IMR-90 (cell line): ENCODE data around the gene RHOU. TPM values are rescaled to one million over a fixed set of nuclear protein-coding genes. Genes with fewer than 3 reads are reported as not detected.

Experiments used
- ATAC-seq: fragments of 200-7000 bp; cut with Tn5 transposase; 2 replicates; pipeline ENCODE4 v1.9.1; 2020; ENCODE audit warnings: low read depth, mild to moderate bottlenecking, moderate library complexity
- BruUV-seq: library from RNA; stranded (reverse); fragments of 400-500 nt; replicated peaks from 2 replicates; lab custom pipeline; 2021; lab: Mats Ljungman, UMichigan
- CTCF ChIA-PET: fragments of 300-600 bp; formaldehyde crosslinking; extraction: SDS; loops from one replicate; lab custom pipeline; 2021; ENCODE audit warnings: antibody characterized with exemption; lab: Yijun Ruan, JAX
- POLR2A ChIA-PET: fragments of 300-600 bp; sonication (Branson Sonifier 250); formaldehyde crosslinking; loops from one replicate; lab custom pipeline; 2022; ENCODE audit warnings: antibody characterized with exemption; ENCODE audit not compliant: unreplicated experiment; lab: Charles Lee
- DNase-seq: peaks from one replicate; pipeline ENCODE4 v3.0.0; 2013
- H2AFZ ChIP-seq: replicated peaks from 2 replicates; pipeline ENCODE3; 2013; ENCODE audit warnings: low read length, mild to moderate bottlenecking; ENCODE audit not compliant: poor library complexity
- H2AK5ac ChIP-seq: 2 replicates; pipeline ENCODE4 v1.6.1; 2013; ENCODE audit warnings: low read depth, low read length, inconsistent platforms
- H2AK9ac ChIP-seq: replicated peaks from 2 replicates; pipeline ENCODE3; 2013; ENCODE audit warnings: mild to moderate bottlenecking, low read depth, low read length, moderate library complexity; ENCODE audit not compliant: poor library complexity
- H2BK120ac ChIP-seq: 2 replicates; pipeline ENCODE4 v1.6.1; 2013; ENCODE audit warnings: low read depth, low read length, inconsistent platforms
- H2BK15ac ChIP-seq: 3 replicates; pipeline ENCODE4 v1.6.1; 2013; ENCODE audit warnings: low read depth, low read length, inconsistent platforms
- H2BK20ac ChIP-seq: 2 replicates; pipeline ENCODE4 v1.6.1; 2013; ENCODE audit warnings: low read depth, mild to moderate bottlenecking, inconsistent platforms, low read length, moderate library complexity
- H2BK5ac ChIP-seq: 2 replicates; pipeline ENCODE4 v1.6.1; 2013; ENCODE audit warnings: mild to moderate bottlenecking, low read depth, low read length, inconsistent platforms; ENCODE audit not compliant: poor library complexity, severe bottlenecking
- H3K14ac ChIP-seq: replicated peaks from 2 replicates; pipeline ENCODE4 v1.6.1; 2013; ENCODE audit warnings: low read depth, low read length, inconsistent platforms
- H3K18ac ChIP-seq: 2 replicates; pipeline ENCODE4 v1.6.1; 2013; ENCODE audit warnings: low read depth, low read length, control low read depth
- H3K23ac ChIP-seq: 2 replicates; pipeline ENCODE4 v1.6.1; 2013; ENCODE audit warnings: low read depth, low read length, inconsistent platforms
- H3K27ac ChIP-seq: 2 replicates; pipeline ENCODE4 v1.5.1; 2013; ENCODE audit warnings: mild to moderate bottlenecking, control low read depth, low read length; ENCODE audit not compliant: insufficient read depth
- H3K27me3 ChIP-seq: 2 replicates; pipeline ENCODE4 v1.6.1; 2013; ENCODE audit warnings: low read length; ENCODE audit not compliant: control insufficient read depth, insufficient read depth
- H3K36me3 ChIP-seq: 2 replicates; pipeline ENCODE4 v1.6.1; 2013; ENCODE audit warnings: low read length, mixed read lengths; ENCODE audit not compliant: control insufficient read depth, insufficient read depth
- H3K4ac ChIP-seq: 2 replicates; pipeline ENCODE4 v1.6.1; 2013; ENCODE audit warnings: low read depth, low read length, inconsistent platforms
- H3K4me1 ChIP-seq: 2 replicates; pipeline ENCODE4 v1.6.1; 2013; ENCODE audit warnings: low read length, mixed read lengths; ENCODE audit not compliant: control insufficient read depth, insufficient read depth
- H3K4me2 ChIP-seq: 2 replicates; pipeline ENCODE4 v1.6.1; 2013; ENCODE audit warnings: low read depth, mild to moderate bottlenecking, control low read depth, low read length, moderate library complexity
- H3K4me3 ChIP-seq: 2 replicates; pipeline ENCODE4 v1.5.1; 2013; ENCODE audit warnings: low read depth, mild to moderate bottlenecking, control low read depth, low read length, moderate library complexity; ENCODE audit not compliant: insufficient read depth
- H3K56ac ChIP-seq: 2 replicates; pipeline ENCODE4 v1.6.1; 2013; ENCODE audit warnings: low read length, inconsistent platforms; ENCODE audit not compliant: insufficient read depth; ENCODE audit errors: extremely low read depth
- H3K79me1 ChIP-seq, 2 experiments: 2 replicates each; pipeline ENCODE4 v1.6.1; 2013; ENCODE audit warnings: low read length in 2 of 2, inconsistent platforms in 1 of 2, low read depth in 1 of 2
- H3K9ac ChIP-seq: 2 replicates; pipeline ENCODE4 v1.6.1; 2013; ENCODE audit warnings: low read depth, low read length, control low read depth
- H3K9me1 ChIP-seq: 2 replicates; pipeline ENCODE4 v1.6.1; 2013; ENCODE audit warnings: low read length, inconsistent platforms; ENCODE audit not compliant: insufficient read depth
- H3K9me3 ChIP-seq: 2 replicates; pipeline ENCODE4 v1.6.1; 2013; ENCODE audit warnings: low read length; ENCODE audit not compliant: control insufficient read depth, insufficient read depth
- H4K20me1 ChIP-seq: 2 replicates; pipeline ENCODE4 v1.6.1; 2013; ENCODE audit warnings: low read length, inconsistent platforms; ENCODE audit not compliant: insufficient read depth
- H4K5ac ChIP-seq: 2 replicates; pipeline ENCODE4 v1.6.1; 2013; ENCODE audit warnings: mild to moderate bottlenecking, low read depth, low read length, control low read depth
- H4K8ac ChIP-seq, 2 experiments: 2 replicates each; pipeline ENCODE4 v1.6.1; 2013; ENCODE audit warnings: low read depth in 2 of 2, low read length in 2 of 2, control low read depth in 1 of 2, inconsistent platforms in 1 of 2
- H4K91ac ChIP-seq: 2 replicates; pipeline ENCODE4 v1.6.1; 2013; ENCODE audit warnings: low read depth, low read length, inconsistent platforms; ENCODE audit not compliant: insufficient read depth
- BHLHE40 ChIP-seq: fragments of 150-350 bp; IDR thresholded peaks from 2 replicates; pipeline ENCODE4 v1.6.1; 2016; ENCODE audit warnings: mild to moderate bottlenecking, low read depth, low read length
- CEBPB ChIP-seq: IDR thresholded peaks from 2 replicates; pipeline ENCODE4 v1.6.1; 2012; ENCODE audit warnings: low read depth, low read length, improper control_type of control experiment
- CHD1 ChIP-seq: IDR thresholded peaks from 2 replicates; pipeline ENCODE4 v1.6.1; 2012; ENCODE audit warnings: low read depth, low read length, improper control_type of control experiment
- FOS ChIP-seq: fragments of 150-350 bp; IDR thresholded peaks from 2 replicates; pipeline ENCODE4 v1.6.1; 2016; ENCODE audit warnings: low read depth, low read length
- MAFK ChIP-seq: IDR thresholded peaks from 2 replicates; pipeline ENCODE4 v1.6.1; 2012; ENCODE audit warnings: low read depth, low read length, improper control_type of control experiment
- MAZ ChIP-seq: IDR thresholded peaks from 2 replicates; pipeline ENCODE4 v1.6.1; 2012; ENCODE audit warnings: low read depth, mild to moderate bottlenecking, low read length, improper control_type of control experiment, moderate library complexity, borderline replicate concordance
- MXI1 ChIP-seq: IDR thresholded peaks from 2 replicates; pipeline ENCODE4 v1.6.1; 2012; ENCODE audit warnings: low read depth, mild to moderate bottlenecking, low read length, moderate library complexity, borderline replicate concordance
- NFE2L2 ChIP-seq: fragments of 150-350 bp; IDR thresholded peaks from 2 replicates; pipeline ENCODE4 v1.6.1; 2016; ENCODE audit warnings: low read depth, mild to moderate bottlenecking, low read length
- POLR2A ChIP-seq: IDR thresholded peaks from 2 replicates; pipeline ENCODE4 v1.6.1; 2012; ENCODE audit warnings: mild to moderate bottlenecking, low read depth, low read length
- RAD21 ChIP-seq: IDR thresholded peaks from 2 replicates; pipeline ENCODE4 v1.6.1; 2012; ENCODE audit warnings: low read length, improper control_type of control experiment
- RCOR1 ChIP-seq: IDR thresholded peaks from 2 replicates; pipeline ENCODE4 v1.6.1; 2012; ENCODE audit warnings: mild to moderate bottlenecking, low read length, improper control_type of control experiment; ENCODE audit not compliant: insufficient replicate concordance
- RFX5 ChIP-seq: IDR thresholded peaks from 2 replicates; pipeline ENCODE4 v1.8.0; 2012; ENCODE audit warnings: low read depth, mild to moderate bottlenecking, low read length, moderate library complexity
- SMC3 ChIP-seq: fragments of 150-350 bp; IDR thresholded peaks from 2 replicates; pipeline ENCODE4 v1.6.1; 2016; ENCODE audit warnings: low read depth, mild to moderate bottlenecking, antibody characterized with exemption, low read length, moderate library complexity
- WGBS, 2 experiments: methylation state at CpG; one replicate each; pipeline versions ENCODE4 v1.1.5 to v1.1.7; 2013; ENCODE audit warnings: missing lambda C conversion rate in 2 of 2; ENCODE audit not compliant: insufficient read length in 1 of 2; ENCODE audit errors: extremely low coverage in 2 of 2; 5-methylcytosine and 5-hydroxymethylcytosine counted together
- dilution Hi-C: fragments of 300-500 bp; cut with HindIII; formaldehyde crosslinking; loops from one replicate; pipeline ENCODE4 v1.14.3; 2018; ENCODE audit warnings: low sequenced_read_pairs; ENCODE audit not compliant: unreplicated experiment
- in situ Hi-C: fragments of 300-500 bp; cut with MboI; formaldehyde crosslinking; loops from 3 replicates; pipeline ENCODE4 v1.14.3; 2019; ENCODE audit warnings: low sequenced_read_pairs, inconsistent platforms, mixed read lengths
- intact Hi-C: fragments of 100-400 bp; cut with micrococcal nuclease; formaldehyde crosslinking; loops from 2 replicates; pipeline ENCODE4 v1.10.0; 2022
- polyA plus RNA-seq, 3 experiments: library from polyadenylated mRNA; depleted of rRNA; stranded (reverse); fragments of >200 nt; gene quantifications; 2 replicates each; pipeline ENCODE4 v1.2.3, GENCODE V29; 2012; ENCODE audit warnings: low replicate concordance in 1 of 3
- total RNA-seq: library from RNA; depleted of rRNA; stranded (reverse); fragments of >200 nt; gene quantifications from 2 replicates; pipeline ENCODE4 v1.2.3, GENCODE V29; 2012
- TF ChIP-seq, protein P1 (sequence below): fragments of 150-350 bp; IDR thresholded peaks from 2 replicates; pipeline ENCODE4 v1.6.1; 2017; ENCODE audit warnings: mild to moderate bottlenecking, antibody characterized with exemption, low read length, low read depth
- TF ChIP-seq, protein P2 (sequence below): fragments of 150-350 bp; IDR thresholded peaks from 2 replicates; pipeline ENCODE4 v1.6.1; 2016; ENCODE audit warnings: low read depth, mild to moderate bottlenecking, low read length, moderate library complexity, borderline replicate concordance
- TF ChIP-seq, protein P3 (sequence below): conservative IDR thresholded peaks from 2 replicates; pipeline ENCODE4 v1.5.1; 2012; ENCODE audit warnings: mild to moderate bottlenecking, low read depth, low read length, improper control_type of control experiment

Gene RHOU
- total and polyA plus RNA-seq, 2 of the 4 experiments (the other 2 are of a cell fraction), result 0.44 to 0.72 TPM

DNA sequence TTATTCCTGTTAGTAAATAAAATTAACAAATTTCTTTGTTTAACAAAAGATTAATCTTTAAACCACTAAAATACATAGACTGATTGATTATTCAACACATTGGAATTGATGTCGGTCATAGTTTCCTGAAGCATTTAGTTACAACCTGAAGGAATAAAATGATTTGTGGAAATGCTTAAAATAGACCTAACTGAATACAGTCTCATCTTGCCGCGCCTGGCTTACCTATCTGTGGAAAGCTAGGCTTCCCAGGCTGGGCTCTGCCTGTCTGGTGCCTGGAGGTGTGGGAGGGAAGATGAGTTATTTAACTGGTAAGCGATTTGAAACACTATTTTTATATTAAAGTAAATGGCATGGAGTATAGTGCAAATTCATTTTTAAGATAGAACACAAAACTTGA is 10.2 kb downstream of the RHOU start:
- CTCF ChIA-PET, result no interaction called here
- H3K56ac ChIP-seq, result no peak overlapping the region
- no CpG with 5 or more reads among the region's 4 CpGs for WGBS, 2 experiments

More for the DNA sequence above, 10.2 kb downstream of the RHOU start:
- TF ChIP-seq, protein P1, sequence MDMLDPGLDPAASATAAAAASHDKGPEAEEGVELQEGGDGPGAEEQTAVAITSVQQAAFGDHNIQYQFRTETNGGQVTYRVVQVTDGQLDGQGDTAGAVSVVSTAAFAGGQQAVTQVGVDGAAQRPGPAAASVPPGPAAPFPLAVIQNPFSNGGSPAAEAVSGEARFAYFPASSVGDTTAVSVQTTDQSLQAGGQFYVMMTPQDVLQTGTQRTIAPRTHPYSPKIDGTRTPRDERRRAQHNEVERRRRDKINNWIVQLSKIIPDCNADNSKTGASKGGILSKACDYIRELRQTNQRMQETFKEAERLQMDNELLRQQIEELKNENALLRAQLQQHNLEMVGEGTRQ, result no peak
- TF ChIP-seq RFX5 (no peak), BHLHE40 (no peak), RCOR1 (no peak), CHD1 (no peak), RAD21 (no peak), POLR2A (no peak), MXI1 (no peak), MAZ (no peak), MAFK (no peak), NFE2L2 (no peak), FOS (no peak), CEBPB (no peak), SMC3 (no peak)
- TF ChIP-seq, protein P2, sequence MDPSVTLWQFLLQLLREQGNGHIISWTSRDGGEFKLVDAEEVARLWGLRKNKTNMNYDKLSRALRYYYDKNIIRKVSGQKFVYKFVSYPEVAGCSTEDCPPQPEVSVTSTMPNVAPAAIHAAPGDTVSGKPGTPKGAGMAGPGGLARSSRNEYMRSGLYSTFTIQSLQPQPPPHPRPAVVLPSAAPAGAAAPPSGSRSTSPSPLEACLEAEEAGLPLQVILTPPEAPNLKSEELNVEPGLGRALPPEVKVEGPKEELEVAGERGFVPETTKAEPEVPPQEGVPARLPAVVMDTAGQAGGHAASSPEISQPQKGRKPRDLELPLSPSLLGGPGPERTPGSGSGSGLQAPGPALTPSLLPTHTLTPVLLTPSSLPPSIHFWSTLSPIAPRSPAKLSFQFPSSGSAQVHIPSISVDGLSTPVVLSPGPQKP, result no peak
- TF ChIP-seq, protein P3, sequence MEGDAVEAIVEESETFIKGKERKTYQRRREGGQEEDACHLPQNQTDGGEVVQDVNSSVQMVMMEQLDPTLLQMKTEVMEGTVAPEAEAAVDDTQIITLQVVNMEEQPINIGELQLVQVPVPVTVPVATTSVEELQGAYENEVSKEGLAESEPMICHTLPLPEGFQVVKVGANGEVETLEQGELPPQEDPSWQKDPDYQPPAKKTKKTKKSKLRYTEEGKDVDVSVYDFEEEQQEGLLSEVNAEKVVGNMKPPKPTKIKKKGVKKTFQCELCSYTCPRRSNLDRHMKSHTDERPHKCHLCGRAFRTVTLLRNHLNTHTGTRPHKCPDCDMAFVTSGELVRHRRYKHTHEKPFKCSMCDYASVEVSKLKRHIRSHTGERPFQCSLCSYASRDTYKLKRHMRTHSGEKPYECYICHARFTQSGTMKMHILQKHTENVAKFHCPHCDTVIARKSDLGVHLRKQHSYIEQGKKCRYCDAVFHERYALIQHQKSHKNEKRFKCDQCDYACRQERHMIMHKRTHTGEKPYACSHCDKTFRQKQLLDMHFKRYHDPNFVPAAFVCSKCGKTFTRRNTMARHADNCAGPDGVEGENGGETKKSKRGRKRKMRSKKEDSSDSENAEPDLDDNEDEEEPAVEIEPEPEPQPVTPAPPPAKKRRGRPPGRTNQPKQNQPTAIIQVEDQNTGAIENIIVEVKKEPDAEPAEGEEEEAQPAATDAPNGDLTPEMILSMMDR, result no peak
- H3K27ac ChIP-seq, result no peak overlapping the region
- H2AK5ac ChIP-seq, result no peak overlapping the region
- no peaks in the 10 kb centered on the region; the same call in 1 of the 2 replicates for H3K9me1 ChIP-seq
- H2BK5ac ChIP-seq, result no peak overlapping the region
- no peak overlapping the region for H4K91ac ChIP-seq
- no peak overlapping the region for H2AK9ac ChIP-seq
- DNase-seq (no peak), ATAC-seq (no peak)
- no peaks in the 10 kb centered on the region for H3K79me1 ChIP-seq
- H3K9ac ChIP-seq, result no peak overlapping the region
- H2BK20ac ChIP-seq, result no peak overlapping the region
- H3K4me1 ChIP-seq, result no peaks in the 10 kb centered on the region
- no peak overlapping the region for H3K14ac ChIP-seq
- no peak overlapping the region for H3K18ac ChIP-seq
- H3K27me3 ChIP-seq, result peaks cover 2% of the 10 kb centered on the region
- in situ Hi-C loops (no loop called here), dilution Hi-C loops (no loop called here), intact Hi-C loops (no loop called here)
- no peak overlapping the region for H4K5ac ChIP-seq
- H3K4me3 ChIP-seq, result no peak overlapping the region
- H3K4me2 ChIP-seq, result no peak overlapping the region
- H3K23ac ChIP-seq, result no peak overlapping the region
- H4K20me1 ChIP-seq, result no peaks in the 10 kb centered on the region
- H2BK15ac ChIP-seq, result no peak overlapping the region
- no peak overlapping the region for H3K4ac ChIP-seq
- no peak overlapping the region for H4K8ac ChIP-seq
- peaks cover 37% of the 10 kb centered on the region for H3K36me3 ChIP-seq
- H2BK120ac ChIP-seq, result no peak overlapping the region
- H2AFZ ChIP-seq, result no peak overlapping the region
- BruUV-seq, result no TSS peak
- H3K9me3 ChIP-seq, result no peaks in the 10 kb centered on the region
- POLR2A ChIA-PET, result no interaction called here
